Right atrium auricular region (tissue), 2 donors: ENCODE measurements around the gene TMEM187. TPM values are rescaled to one million over a fixed set of nuclear protein-coding genes. Genes with fewer than 3 reads are reported as not detected.

Experiments used
- DNase-seq: peaks from one replicate; pipeline ENCODE4 v3.0.0-alpha.2; 2019; ENCODE audit warnings: low spot score
- H3K27ac ChIP-seq, 2 donors: fragments of 200-600 bp; sonication (generic); 1 replicate in 1 of 2; 2 replicates in 1 of 2; pipeline ENCODE4 v1.5.1; 2016 to 2019
- H3K27me3 ChIP-seq, 2 donors: fragments of 200-600 bp; sonication (generic); one replicate each; pipeline versions ENCODE4 v1.5.1 to v1.6.0; 2017 to 2019
- H3K36me3 ChIP-seq: fragments of 200-600 bp; sonication (generic); one replicate; pipeline ENCODE4 v1.5.1; 2016
- H3K4me1 ChIP-seq, 2 donors: fragments of 200-600 bp; sonication (generic); one replicate each; pipeline versions ENCODE4 v1.5.1 to v1.6.0; 2017 to 2019
- H3K4me3 ChIP-seq, 2 donors: fragments of 200-600 bp; sonication (generic); 1 replicate in 1 of 2; 2 replicates in 1 of 2; pipeline ENCODE4 v1.5.1; 2017 to 2019; ENCODE audit warnings: mild to moderate bottlenecking in 1 of 2, moderate library complexity in 1 of 2
- H3K9me3 ChIP-seq, 2 donors: fragments of 200-600 bp; sonication (generic); one replicate each; pipeline ENCODE4 v1.5.1; 2019
- CTCF ChIP-seq, 2 donors: fragments of 200-600 bp; sonication (generic); IDR thresholded peaks; one replicate each; pipeline ENCODE4 v1.5.1; 2019; ENCODE audit warnings: antibody characterized with exemption in 2 of 2
- total RNA-seq, 2 donors: library from RNA; depleted of rRNA; stranded (reverse); fragments of >200 nt; gene quantifications; one replicate each; pipeline ENCODE4 v1.1.0, GENCODE V29; 2016

The TMEM187 gene
- total RNA-seq, 2 donors from 2014 or later, result 4.7 to 6.4 TPM

GRCh38 chrX:153926552-153926857, 46.0 kb upstream of the TMEM187 start:
- peaks cover 19% of the 10 kb centered on the region for H3K36me3 ChIP-seq
- no peaks in the 10 kb centered on the region for H3K9me3 ChIP-seq
- H3K4me3 ChIP-seq, result peak overlapping the region in 1 of 2 donors; percentile 64
- no peak for TF ChIP-seq CTCF (IDR thresholded peaks at IDR 0.05)
- DNase-seq, result no peak
- H3K27me3 ChIP-seq, result no peaks in the 10 kb centered on the region
- H3K4me1 ChIP-seq, result peaks cover 0 to 57% of the 10 kb centered on the region in 2 donors
- peak overlapping the region; percentile 90 for H3K27ac ChIP-seq

- H3K27me3 ChIP-seq, result no peaks in the 10 kb centered on the region
- no peak for DNase-seq
- no peaks in the 10 kb centered on the region for H3K9me3 ChIP-seq
- H3K4me1 ChIP-seq, result peaks cover 0 to 51% of the 10 kb centered on the region in 2 donors
- H3K4me3 ChIP-seq, result peak overlapping the region; percentile 41 to 64
- no peak for TF ChIP-seq CTCF (IDR thresholded peaks at IDR 0.05)
- peak overlapping the region; percentile 90 for H3K27ac ChIP-seq
- H3K36me3 ChIP-seq, result peaks cover 24% of the 10 kb centered on the region
Measured at GRCh38 chrX:153926858-153927671, 45.5 kb upstream of the TMEM187 start.

GRCh38 chrX:153927672-153927921, 45.0 kb upstream of the TMEM187 start:
- H3K4me1 ChIP-seq, result peaks cover 0 to 48% of the 10 kb centered on the region in 2 donors
- TF ChIP-seq CTCF (IDR thresholded peaks at IDR 0.05), result no peak
- H3K36me3 ChIP-seq, result peaks cover 26% of the 10 kb centered on the region
- H3K27me3 ChIP-seq, result no peaks in the 10 kb centered on the region
- H3K9me3 ChIP-seq, result no peaks in the 10 kb centered on the region
- peak overlapping the region; percentile 41 to 64 for H3K4me3 ChIP-seq
- DNase-seq, result no peak
- H3K27ac ChIP-seq, result peak overlapping the region; percentile 90

GRCh38 chrX:153927922-153928760, 44.4 kb upstream of the TMEM187 start:
- Histone ChIP-seq H3K9me3 (no peaks in the 10 kb centered on the region), H3K27me3 (no peaks in the 10 kb centered on the region), H3K4me1 (peaks cover 0 to 43% of the 10 kb centered on the region in 2 donors), H3K36me3 (peaks cover 26% of the 10 kb centered on the region), H3K27ac (peak overlapping the region; percentile 90), H3K4me3 (peak overlapping the region; percentile 41 to 64)
- peak; percentile 97 for DNase-seq
- TF ChIP-seq CTCF (IDR thresholded peaks at IDR 0.05), result peak in 1 of 2 donors; percentile 42

GRCh38 chrX:153928846-153929245, 43.7 kb upstream of the TMEM187 start:
- H3K27me3 ChIP-seq, result no peaks in the 10 kb centered on the region
- no peak for DNase-seq
- no peaks in the 10 kb centered on the region for H3K9me3 ChIP-seq
- TF ChIP-seq CTCF (IDR thresholded peaks at IDR 0.05), result no peak
- H3K27ac ChIP-seq, result peak overlapping the region; percentile 48 to 70
- peaks cover 0 to 42% of the 10 kb centered on the region in 2 donors for H3K4me1 ChIP-seq
- peak overlapping the region in 1 of 2 donors; percentile 64 for H3K4me3 ChIP-seq
- H3K36me3 ChIP-seq, result peaks cover 26% of the 10 kb centered on the region
